ENCODE data around the gene CLEC19A.
A peak's percentile ranks its signal among the peaks of the same experiment; 100 is the strongest.

CLEC19A gene

GRCh38 chr16:19323596-19323995 lies 38.1 kb downstream of the CLEC19A start:
- CTCF ChIA-PET = interaction anchor here (0.6 kb wide), 1 partner anchor 72 kb away, joined by 3 read pairs; no protein-coding TSS in a partner anchor
- TF ChIP-seq, protein P1, sequence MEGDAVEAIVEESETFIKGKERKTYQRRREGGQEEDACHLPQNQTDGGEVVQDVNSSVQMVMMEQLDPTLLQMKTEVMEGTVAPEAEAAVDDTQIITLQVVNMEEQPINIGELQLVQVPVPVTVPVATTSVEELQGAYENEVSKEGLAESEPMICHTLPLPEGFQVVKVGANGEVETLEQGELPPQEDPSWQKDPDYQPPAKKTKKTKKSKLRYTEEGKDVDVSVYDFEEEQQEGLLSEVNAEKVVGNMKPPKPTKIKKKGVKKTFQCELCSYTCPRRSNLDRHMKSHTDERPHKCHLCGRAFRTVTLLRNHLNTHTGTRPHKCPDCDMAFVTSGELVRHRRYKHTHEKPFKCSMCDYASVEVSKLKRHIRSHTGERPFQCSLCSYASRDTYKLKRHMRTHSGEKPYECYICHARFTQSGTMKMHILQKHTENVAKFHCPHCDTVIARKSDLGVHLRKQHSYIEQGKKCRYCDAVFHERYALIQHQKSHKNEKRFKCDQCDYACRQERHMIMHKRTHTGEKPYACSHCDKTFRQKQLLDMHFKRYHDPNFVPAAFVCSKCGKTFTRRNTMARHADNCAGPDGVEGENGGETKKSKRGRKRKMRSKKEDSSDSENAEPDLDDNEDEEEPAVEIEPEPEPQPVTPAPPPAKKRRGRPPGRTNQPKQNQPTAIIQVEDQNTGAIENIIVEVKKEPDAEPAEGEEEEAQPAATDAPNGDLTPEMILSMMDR (conservative IDR thresholded peaks at IDR 0.05; ENCODE audit: low read depth) = no peak
- DNase-seq (ENCODE audit: low spot score) = no peak
- POLR2A ChIA-PET (ENCODE audit: low non-redundant PET) = no interaction called here
- H3K27ac ChIP-seq = no peak overlapping the region

- ChIA-PET POLR2A (ENCODE audit: low non-redundant PET) (no interaction called here), CTCF (interaction anchor here (0.6 kb wide), 1 partner anchor 176 kb away, joined by 5 read pairs; no protein-coding TSS in a partner anchor)
- TF ChIP-seq, protein P1 (conservative IDR thresholded peaks at IDR 0.05; ENCODE audit: low read depth) = no peak
- H3K27ac ChIP-seq = no peak overlapping the region
- DNase-seq (ENCODE audit: low spot score) = no peak
These were observed 42.8 kb downstream of the CLEC19A start for GRCh38 chr16:19328364-19328763.

DNA sequence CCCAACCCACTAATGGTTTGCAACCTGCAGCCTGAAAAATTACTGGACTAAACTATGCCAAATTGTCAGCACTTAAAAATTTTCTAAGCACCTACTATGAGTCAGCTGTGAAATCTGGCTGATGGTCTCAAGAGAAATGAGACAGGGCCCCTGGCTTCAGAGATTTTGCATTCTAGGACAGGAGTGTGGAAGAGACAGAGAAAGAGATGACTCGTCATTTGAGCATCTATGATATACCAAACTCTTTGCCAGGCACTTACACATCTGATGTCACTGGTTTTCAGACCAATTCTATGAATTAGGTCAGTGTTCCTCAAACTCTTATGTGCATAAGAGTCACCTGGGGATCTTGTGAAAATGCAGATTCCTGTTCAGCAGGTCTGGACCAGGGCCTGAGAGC lies 44.4 kb downstream of the CLEC19A start:
- no peak overlapping the region for H3K27ac ChIP-seq
- ChIA-PET CTCF (no interaction called here), POLR2A (ENCODE audit: low non-redundant PET) (no interaction called here)
- TF ChIP-seq, protein P1 (conservative IDR thresholded peaks at IDR 0.05; ENCODE audit: low read depth) = no peak
- peak; percentile 55 for DNase-seq (ENCODE audit: low spot score)

DNA sequence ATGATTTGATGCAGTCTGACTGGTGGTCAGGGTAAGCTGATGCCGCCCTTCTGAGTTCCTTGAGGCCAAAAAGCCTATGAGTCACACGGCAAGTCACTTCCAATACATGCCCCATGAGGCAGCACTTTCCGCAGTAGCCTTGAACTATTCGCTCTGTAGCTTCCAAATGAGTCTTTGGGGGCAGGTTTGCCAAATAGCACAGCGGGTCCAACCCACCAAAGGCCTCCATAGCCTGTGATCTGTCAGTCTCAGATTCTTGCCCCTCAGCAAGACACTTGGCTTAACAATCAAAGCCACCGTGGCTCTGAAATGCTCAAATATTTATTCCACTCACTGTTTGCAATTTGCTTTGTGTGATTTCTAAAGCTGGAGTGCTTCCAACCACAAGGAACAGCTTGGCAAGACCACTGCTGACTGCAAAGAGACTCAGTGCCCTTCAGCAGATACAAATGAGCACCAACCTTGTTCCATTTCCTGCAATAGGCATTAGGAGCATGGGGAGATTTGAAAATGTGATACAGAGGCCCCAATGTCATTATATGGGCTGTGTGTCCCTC lies 45.4 kb downstream of the CLEC19A start:
- POLR2A ChIA-PET (ENCODE audit: low non-redundant PET) = no interaction called here
- peak; percentile 55 for DNase-seq (ENCODE audit: low spot score)
- TF ChIP-seq, protein P1 (conservative IDR thresholded peaks at IDR 0.05; ENCODE audit: low read depth) = no peak
- H3K27ac ChIP-seq = peak overlapping the region; percentile 49; the same call in 1 of the 2 replicates
- CTCF ChIA-PET = interaction anchor here (0.8 kb wide), 1 partner anchor 52 kb away, joined by 3 read pairs; no protein-coding TSS in a partner anchor

GRCh38 chr16:19331794-19332193 lies 46.3 kb downstream of the CLEC19A start:
- TF ChIP-seq, protein P1 (conservative IDR thresholded peaks at IDR 0.05; ENCODE audit: low read depth) = no peak
- POLR2A ChIA-PET (ENCODE audit: low non-redundant PET) = no interaction called here
- no peak overlapping the region for H3K27ac ChIP-seq
- CTCF ChIA-PET = interaction anchor here (0.8 kb wide), 1 partner anchor 51 kb away, joined by 3 read pairs; no protein-coding TSS in a partner anchor
- no peak for DNase-seq (ENCODE audit: low spot score)

DNA sequence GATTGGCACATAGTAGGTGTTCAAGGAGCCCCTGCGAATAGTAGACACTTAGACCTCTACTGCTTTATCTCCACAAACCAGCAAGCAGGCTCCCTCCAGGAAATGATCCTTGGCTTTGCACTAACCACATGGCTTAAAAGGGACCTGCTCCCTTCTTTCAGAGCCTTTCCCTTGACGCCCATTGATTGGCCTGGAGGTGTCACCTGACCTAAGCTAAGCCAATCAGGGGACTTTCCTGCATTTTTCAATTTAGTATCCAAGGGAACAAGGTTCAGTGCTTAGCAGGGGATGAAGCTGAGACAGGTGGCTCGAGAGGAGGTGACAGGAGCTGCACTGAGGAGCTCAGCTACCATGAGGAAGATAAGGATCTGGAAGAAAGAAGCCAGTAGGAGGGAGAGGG lies 52.8 kb downstream of the CLEC19A start:
- H3K27ac ChIP-seq = no peak overlapping the region
- TF ChIP-seq, protein P1 (conservative IDR thresholded peaks at IDR 0.05; ENCODE audit: low read depth) = no peak
- peak; percentile 30 for DNase-seq (ENCODE audit: low spot score)
- CTCF ChIA-PET = interaction anchor here (0.5 kb wide), 1 partner anchor 153 kb away, joined by 4 read pairs; no protein-coding TSS in a partner anchor
- POLR2A ChIA-PET (ENCODE audit: low non-redundant PET) = no interaction called here
